Heart left ventricle (tissue), 13 donors: ENCODE results near the gene CPEB4.

ENCODE experiments used
- CTCF ChIP-seq, 12 donors: fragments of 200-600 bp; sonication (generic) in 4 of 12; IDR thresholded peaks; one replicate each; pipeline versions ENCODE4 v1.5.0 to v1.8.0; 2018 to 2022; ENCODE audit warnings: antibody characterized with exemption in 12 of 12, mild to moderate bottlenecking in 5 of 12
- POLR2A ChIP-seq, 2 donors: fragments of 450-650 bp; IDR thresholded peaks; one replicate each; pipeline ENCODE4 v1.6.1; 2017; ENCODE audit warnings: antibody characterized with exemption in 2 of 2, mild to moderate bottlenecking in 2 of 2, moderate library complexity in 2 of 2
- donor health status: ischemic (EF 13 %, LVEDD 7.1; RV severe dilation, severe dysfunction).
- donor health status: DM: no; HTN: yes; CAD: no.
- donor health status: DM: no; HTN: no; CAD: no.
- donor health status: ischemic (EF 25% LVEDD 6.9; RV normal size, moderate dysfunction).
- donor health status: ischemic (EF 25% LVEDD 5.7; RV mildly dilated, moderate dysfunction).
- donor health status: ischemic (EF 35%, LVEDD 5.7; RV mildly dilated, moderate dysfunction).
- donor health status: nonischemic (EF 11% LVEDD 7.7; RV severe dilation, severe dysfunction).
- donor health status: DM: yes; HTN: yes; CAD: no.
- donor health status: PGD.
- donor health status: ischemic (EF 29% LVEDD 5.4; RV normal size, mild dysfunction).
- donor health status: nonischemic (EF 23%, LVEDD 6.1; RV moderate dilation, normal function).

- TF ChIP-seq CTCF (IDR thresholded peaks at IDR 0.05) (no peak), POLR2A (IDR thresholded peaks at IDR 0.05) (no peak)
Observed at GRCh38 chr5:173916233-173916632, 28.1 kb downstream of the CPEB4 start.
